ENCODE measurements around the gene RNASE8. TPM values are rescaled to one million over a fixed set of nuclear protein-coding genes. Genes with fewer than 3 reads are reported as not detected.
A peak's percentile ranks its signal among the peaks of the same experiment; 100 is the strongest.

RNASE8 gene
- total RNA-seq, 2 donors from 2014 or later: not detected

DNA sequence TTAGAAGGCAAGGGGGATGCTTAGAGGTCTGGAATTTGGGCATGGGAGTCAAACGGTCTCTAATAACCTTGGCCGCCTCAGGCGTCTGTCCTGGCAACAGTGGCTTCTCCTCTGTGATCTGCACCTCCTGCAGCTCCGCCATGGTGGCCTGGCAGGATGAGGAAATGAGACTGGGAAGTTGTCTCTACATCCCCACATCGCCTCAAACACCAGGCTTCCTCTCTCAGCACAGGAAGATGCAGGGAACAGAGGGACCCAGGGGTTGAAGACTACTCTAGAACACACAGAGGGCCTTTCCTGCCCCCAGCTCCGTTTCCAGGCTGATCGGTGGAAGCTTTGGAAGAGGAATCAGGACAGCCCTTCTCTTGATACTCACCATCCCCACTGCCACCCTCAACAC lies 34.4 kb upstream of the RNASE8 start:
- Mint-ChIP-seq H3K27me3 (ENCODE audit: low read depth) (peaks cover 19% of the 10 kb centered on the region), H3K9me3 (no peaks in the 10 kb centered on the region), H3K27ac (no peak overlapping the region), H3K4me3 (no peak overlapping the region), H3K4me1 (ENCODE audit: low read depth) (peaks cover 10% of the 10 kb centered on the region), H3K36me3 (ENCODE audit: insufficient read depth in 2 of 2) (no peaks in the 10 kb centered on the region)
- no peak for DNase-seq
- no peak for ATAC-seq (replicated peaks in 1 of 2)

DNA sequence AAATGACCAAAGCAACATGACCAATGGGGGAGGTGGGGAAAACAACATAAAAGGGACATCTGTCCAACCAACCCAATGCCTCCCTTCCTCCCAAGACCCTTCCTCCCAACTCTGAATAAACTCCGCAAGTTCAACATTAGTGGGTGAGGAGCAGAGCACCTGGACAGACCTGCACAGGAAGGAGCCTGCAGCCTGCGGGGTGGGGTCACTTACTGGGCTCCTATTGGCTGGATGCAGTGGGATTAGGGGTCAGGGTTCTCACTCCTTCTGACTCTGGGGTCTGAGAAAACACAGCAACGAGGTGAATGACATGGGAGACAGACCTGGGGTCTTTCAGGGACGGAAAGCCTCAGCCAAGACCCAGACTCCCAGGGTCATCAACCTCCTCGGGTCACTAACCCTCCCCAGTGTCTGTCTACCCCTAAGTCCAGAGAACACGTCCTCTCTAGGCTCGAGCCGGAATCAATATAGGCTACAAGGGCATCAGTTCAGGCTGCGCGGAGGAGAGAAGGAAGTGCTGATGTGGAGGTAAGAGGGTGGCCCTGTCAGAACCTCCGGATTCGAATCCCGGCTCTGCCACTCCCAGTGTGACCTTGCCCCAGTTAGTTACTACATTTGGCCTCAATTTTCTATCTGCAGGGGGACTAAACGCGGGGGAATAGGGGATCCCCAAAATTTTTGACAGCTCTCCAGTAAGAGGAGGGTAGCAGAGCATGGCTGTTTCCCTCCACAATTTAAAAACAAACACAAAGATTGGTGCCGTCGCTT lies 33.6 kb upstream of the RNASE8 start:
- Mint-ChIP-seq H3K27me3 (ENCODE audit: low read depth) (peaks cover 19% of the 10 kb centered on the region), H3K9me3 (no peaks in the 10 kb centered on the region), H3K4me1 (ENCODE audit: low read depth) (peaks cover 10% of the 10 kb centered on the region), H3K27ac (no peak overlapping the region), H3K4me3 (peak overlapping the region; percentile 85 to 89), H3K36me3 (ENCODE audit: insufficient read depth in 2 of 2) (no peaks in the 10 kb centered on the region)
- ATAC-seq (replicated peaks in 1 of 2) (peak in 1 of 2 donors; percentile 29), DNase-seq (peak; percentile 16 to 22)

DNA sequence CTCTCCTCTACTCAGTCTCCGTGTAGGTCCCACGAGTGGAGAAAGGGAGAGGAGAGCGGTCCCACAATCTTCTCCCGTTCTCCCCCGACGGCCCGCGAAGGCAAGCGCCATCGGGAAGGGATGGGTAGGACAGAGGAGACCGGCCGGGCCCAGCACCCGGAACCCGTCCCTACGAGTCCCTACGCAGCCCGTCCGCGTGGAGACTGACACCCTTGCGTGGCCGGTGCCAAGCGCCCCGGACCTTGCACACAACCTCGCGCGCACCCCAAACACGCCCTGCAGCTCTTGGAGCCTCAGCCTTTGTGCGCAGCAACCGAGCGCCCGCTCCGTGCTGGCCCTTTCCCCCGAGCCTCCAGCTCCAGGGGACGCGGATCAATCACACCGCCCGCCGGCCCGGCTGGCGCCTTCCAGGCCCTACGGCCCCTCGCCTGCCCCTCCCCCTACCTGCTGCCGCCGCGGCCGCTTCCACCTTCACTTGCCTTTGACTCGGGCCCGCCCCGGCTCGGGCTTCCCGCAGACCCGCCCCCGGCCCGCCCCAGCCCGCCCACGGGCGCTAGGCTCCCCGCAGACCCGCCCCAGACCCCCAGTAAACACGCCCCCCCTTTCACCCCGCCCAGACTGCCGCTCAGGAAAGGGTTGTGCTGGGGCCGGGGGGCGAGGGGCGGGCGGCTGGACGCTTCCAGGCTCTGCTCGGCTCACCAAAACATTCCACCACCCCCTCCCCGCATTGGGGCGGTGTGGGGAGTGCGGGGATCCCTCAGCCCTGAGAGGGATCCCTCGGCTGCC lies 32.8 kb upstream of the RNASE8 start, which contains the start of gene NDRG2:
Gene NDRG2 (minus strand): TSS at position 477 of the 786 bp plus-strand sequence. CDS start 1,746 bp downstream, outside the sequence.
- ATAC-seq (replicated peaks in 1 of 2): peak; percentile 87 to 88
- peaks cover 10% of the 10 kb centered on the region for H3K4me1 Mint-ChIP-seq (ENCODE audit: low read depth)
- H3K4me3 Mint-ChIP-seq: peak within 1 kb of the TSS; percentile 85 to 89
- peak; percentile 73 to 76 for DNase-seq
- no peak within 1 kb of the TSS for H3K27ac Mint-ChIP-seq
- peaks cover 19% of the 10 kb centered on the region for H3K27me3 Mint-ChIP-seq (ENCODE audit: low read depth)
- no peaks in the 10 kb centered on the region for H3K9me3 Mint-ChIP-seq
- no peaks in the 10 kb centered on the region for H3K36me3 Mint-ChIP-seq (ENCODE audit: insufficient read depth in 2 of 2)

DNA sequence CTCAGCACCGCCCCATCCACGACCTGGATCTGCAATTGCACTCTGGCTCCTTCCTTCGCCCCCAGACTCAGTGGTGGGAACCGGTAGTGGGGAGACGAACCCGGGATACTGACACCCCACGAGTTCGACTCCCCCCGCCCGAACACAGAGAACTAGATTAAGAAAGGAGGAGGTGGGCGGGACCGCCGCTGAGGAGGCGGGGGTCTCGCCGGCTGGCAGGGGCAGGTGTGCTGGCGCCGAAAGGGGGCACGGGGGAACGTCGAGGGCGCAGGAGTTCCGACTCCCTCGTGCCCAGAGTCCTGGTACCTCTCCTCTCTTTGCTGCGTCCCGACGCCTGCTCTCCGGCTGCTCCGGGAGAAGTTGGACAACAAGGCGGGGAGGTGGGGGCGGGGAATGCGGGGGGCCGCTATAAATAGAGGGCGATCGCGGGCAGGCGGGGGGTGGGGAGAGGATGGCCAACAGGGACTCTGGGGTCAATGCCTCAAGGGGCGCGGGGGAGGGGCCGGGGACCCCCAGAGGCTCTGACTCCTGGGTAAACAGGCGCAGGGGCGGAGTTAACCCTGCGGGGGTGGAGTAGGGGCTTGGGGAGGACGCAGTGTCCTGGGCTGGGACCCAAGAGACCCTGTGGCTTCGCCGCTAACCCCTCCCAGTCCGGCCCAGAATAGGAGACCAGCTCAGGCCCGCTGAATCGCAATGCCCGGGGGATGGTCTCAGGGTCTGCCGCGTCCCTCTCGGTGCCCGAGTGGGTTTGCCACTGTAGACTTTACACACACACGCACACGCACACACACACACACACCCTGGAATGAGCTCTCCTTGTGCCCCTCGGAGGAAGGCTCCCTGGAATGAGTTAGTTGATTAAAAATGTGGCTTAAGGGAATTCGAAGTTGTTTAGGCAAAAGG lies 32.0 kb upstream of the RNASE8 start:
- Mint-ChIP-seq H3K4me3 (peak overlapping the region; percentile 62 to 85), H3K4me1 (ENCODE audit: low read depth) (peaks cover 10% of the 10 kb centered on the region), H3K36me3 (ENCODE audit: insufficient read depth in 2 of 2) (no peaks in the 10 kb centered on the region), H3K27me3 (ENCODE audit: low read depth) (peaks cover 19% of the 10 kb centered on the region), H3K9me3 (no peaks in the 10 kb centered on the region), H3K27ac (no peak overlapping the region)
- no peak for DNase-seq
- ATAC-seq (replicated peaks in 1 of 2): peak in 1 of 2 donors; percentile 6

DNA sequence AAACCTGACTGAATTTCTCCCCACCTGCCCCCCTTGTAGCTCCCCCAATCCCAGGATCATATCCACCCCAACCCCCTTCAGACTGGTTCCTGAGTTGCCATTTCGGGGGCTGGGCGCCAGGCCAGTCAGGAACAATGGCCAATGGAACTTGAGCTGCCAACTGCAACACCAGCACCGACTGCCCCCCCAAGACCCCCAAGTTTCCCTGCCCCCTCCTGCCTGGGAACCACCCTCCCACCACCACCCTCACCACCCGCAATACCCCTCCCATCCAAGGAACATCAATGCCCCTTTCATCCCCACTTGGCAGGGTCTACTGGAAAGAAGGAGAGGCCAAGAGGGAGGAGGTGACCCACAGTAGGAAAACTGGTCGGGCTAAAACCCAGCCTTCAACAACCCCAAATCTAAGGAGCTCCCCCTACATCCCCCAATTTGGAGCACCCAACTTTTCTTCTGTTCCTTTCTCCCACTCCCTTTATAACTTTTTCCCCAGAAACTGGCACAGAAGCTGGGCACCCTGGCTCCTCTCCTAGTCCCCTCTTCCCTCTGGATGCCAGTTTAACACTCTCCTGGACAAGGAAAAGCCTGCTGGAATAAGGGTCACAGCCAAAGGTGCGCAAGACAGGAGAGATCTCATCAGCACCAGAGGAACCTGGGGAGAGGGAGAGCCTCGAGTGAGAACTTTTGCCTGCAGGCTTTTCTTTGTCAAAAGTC lies 31.2 kb upstream of the RNASE8 start:
- H3K4me3 Mint-ChIP-seq: no peak overlapping the region
- H3K27me3 Mint-ChIP-seq (ENCODE audit: low read depth): peaks cover 19% of the 10 kb centered on the region
- H3K9me3 Mint-ChIP-seq: no peaks in the 10 kb centered on the region
- no peak for ATAC-seq (replicated peaks in 1 of 2)
- H3K36me3 Mint-ChIP-seq (ENCODE audit: insufficient read depth in 2 of 2): no peaks in the 10 kb centered on the region
- no peak overlapping the region for H3K27ac Mint-ChIP-seq
- H3K4me1 Mint-ChIP-seq (ENCODE audit: low read depth): peaks cover 10% of the 10 kb centered on the region
- no peak for DNase-seq

DNA sequence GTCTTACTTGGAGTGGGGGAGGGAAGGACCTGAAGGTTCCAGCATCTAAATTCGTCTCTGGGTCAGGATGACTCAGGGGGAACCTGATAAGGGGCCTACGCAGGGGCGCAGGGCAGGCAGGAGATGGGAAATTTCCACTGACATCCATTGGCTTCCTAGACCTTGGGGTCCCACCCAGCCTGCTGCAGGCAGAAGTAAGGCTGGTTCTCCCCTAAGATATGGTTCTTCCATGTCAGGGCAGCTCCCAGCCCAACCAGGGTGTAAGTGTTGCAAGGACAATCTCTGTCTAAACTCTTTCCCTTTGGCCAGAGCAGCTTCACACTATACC lies 30.7 kb upstream of the RNASE8 start:
- Mint-ChIP-seq H3K4me1 (ENCODE audit: low read depth) (peaks cover 10% of the 10 kb centered on the region), H3K36me3 (ENCODE audit: insufficient read depth in 2 of 2) (no peaks in the 10 kb centered on the region), H3K27me3 (ENCODE audit: low read depth) (peaks cover 19% of the 10 kb centered on the region), H3K9me3 (no peaks in the 10 kb centered on the region), H3K27ac (no peak overlapping the region), H3K4me3 (no peak overlapping the region)
- ATAC-seq (replicated peaks in 1 of 2): no peak
- DNase-seq: no peak

DNA sequence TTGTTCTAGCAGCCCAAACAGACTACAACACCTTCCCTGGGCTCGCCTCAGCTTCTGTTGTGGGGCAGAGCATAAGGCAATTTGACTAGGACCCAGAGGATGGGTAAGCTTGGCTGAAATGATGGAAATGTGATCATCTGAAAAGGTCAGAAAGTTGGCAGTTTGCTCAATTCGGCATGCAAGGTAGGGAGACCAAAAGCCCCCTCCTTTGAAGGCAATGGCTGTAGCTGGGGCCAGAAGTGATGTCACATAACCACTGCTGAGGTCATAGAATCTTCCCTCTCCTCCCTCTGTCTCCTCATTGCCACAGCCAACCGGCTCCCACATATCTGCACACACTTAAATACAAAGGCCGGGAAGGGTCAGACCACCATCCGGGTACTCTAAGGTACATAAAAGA lies 27.7 kb upstream of the RNASE8 start, which contains the start of gene TPPP2:
Gene TPPP2 (plus strand): TSS at position 301 of the 400 bp plus-strand sequence. CDS start 365 bp downstream, outside the sequence.
- no peak within 1 kb of the TSS for H3K4me3 Mint-ChIP-seq
- no peaks in the 10 kb centered on the region for H3K36me3 Mint-ChIP-seq (ENCODE audit: insufficient read depth in 2 of 2)
- no peak for DNase-seq
- H3K9me3 Mint-ChIP-seq: no peaks in the 10 kb centered on the region
- no peak within 1 kb of the TSS for H3K27ac Mint-ChIP-seq
- ATAC-seq (replicated peaks in 1 of 2): no peak
- H3K4me1 Mint-ChIP-seq (ENCODE audit: low read depth): no peaks in the 10 kb centered on the region
- H3K27me3 Mint-ChIP-seq (ENCODE audit: low read depth): no peaks in the 10 kb centered on the region

DNA sequence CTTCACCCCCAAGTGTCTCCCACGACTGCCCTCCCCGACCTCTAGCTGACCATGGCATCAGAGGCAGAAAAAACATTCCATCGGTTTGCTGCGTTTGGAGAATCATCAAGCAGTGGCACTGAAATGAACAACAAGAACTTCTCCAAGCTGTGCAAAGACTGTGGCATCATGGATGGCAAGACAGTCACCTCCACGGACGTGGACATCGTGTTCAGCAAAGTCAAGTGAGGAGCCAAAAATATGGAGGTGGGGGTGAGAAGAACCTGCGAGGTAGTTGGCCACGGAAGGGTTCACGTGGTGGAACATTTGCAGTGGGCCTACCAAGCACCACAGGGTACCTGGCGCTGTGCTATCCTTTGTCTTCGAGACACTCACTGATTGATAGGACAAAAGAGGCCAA lies 27.1 kb upstream of the RNASE8 start:
- H3K9me3 Mint-ChIP-seq: no peaks in the 10 kb centered on the region
- no peak overlapping the region for H3K27ac Mint-ChIP-seq
- H3K36me3 Mint-ChIP-seq (ENCODE audit: insufficient read depth in 2 of 2): no peaks in the 10 kb centered on the region
- no peaks in the 10 kb centered on the region for H3K4me1 Mint-ChIP-seq (ENCODE audit: low read depth)
- ATAC-seq (replicated peaks in 1 of 2) (no peak), DNase-seq (no peak)
- H3K4me3 Mint-ChIP-seq: no peak overlapping the region
- H3K27me3 Mint-ChIP-seq (ENCODE audit: low read depth): no peaks in the 10 kb centered on the region

DNA sequence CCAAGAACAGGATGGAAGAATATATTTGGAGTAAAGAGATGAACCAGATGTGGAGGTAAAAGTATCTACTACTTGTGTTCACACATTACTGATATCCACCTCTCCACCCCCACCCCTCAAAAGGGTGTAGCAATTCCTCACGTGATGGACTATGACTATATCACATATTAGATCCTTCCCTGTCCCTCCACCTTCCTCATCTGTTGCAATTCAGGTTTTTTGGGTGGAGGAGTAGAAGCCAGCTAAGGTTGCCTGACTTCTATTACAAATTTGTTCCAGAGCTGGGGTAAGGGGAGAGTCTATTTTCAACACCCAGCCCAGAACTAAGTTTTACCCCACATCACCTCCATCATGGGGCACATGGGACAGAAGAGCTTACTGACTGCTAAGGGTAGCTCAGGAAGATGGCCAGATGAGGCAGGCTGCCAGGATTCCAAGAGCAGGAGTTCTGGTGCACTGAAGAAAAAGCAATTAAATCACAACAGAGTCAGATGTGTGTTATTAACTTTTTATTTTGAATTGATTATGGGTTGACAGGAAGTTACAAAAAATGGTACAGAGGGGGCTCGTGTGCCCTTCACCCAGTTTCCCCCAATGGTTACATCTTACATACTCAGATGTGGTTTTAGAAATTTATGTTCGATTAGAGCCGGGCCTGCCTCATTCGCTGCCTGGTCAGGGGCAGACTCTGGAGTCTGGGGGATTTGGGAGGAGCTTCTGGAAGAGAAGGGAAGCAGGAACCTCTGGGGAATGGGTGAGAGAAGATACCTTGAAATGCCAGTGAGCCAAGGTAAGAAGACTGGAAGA lies 25.1 kb upstream of the RNASE8 start:
- DNase-seq (no peak), ATAC-seq (replicated peaks in 1 of 2) (no peak)
- Mint-ChIP-seq H3K4me3 (no peak overlapping the region), H3K4me1 (ENCODE audit: low read depth) (no peaks in the 10 kb centered on the region), H3K9me3 (no peaks in the 10 kb centered on the region), H3K27me3 (ENCODE audit: low read depth) (no peaks in the 10 kb centered on the region), H3K27ac (no peak overlapping the region), H3K36me3 (ENCODE audit: insufficient read depth in 2 of 2) (no peaks in the 10 kb centered on the region)

DNA sequence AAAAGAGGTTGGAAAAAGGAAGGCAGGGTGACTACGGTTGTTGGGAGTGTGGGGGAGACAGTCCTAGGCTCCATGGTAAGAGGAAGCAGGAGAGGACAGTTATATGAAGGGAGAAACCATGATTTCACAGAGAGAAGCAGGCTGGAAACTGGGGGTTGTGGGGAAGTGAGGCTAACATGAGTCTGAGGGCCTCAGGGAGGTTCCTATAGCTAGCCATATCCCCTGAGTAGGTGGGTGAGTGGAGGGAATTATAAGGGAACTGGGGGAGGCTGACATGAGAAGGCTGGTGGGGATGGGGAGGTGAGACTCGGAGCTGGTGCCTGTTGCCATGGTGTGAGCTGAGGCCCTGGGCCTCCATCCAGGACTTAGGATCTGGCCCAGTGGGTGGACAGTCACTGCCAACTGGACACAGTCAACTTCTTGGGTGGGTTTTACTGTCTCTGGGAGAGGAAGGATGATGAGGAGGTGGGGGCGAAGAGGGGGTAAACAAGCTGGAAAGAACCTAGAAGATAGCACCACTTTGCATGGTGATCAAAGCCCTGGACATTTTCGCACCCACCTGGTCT lies 24.4 kb upstream of the RNASE8 start:
- H3K36me3 Mint-ChIP-seq (ENCODE audit: insufficient read depth in 2 of 2): no peaks in the 10 kb centered on the region
- DNase-seq: no peak
- no peaks in the 10 kb centered on the region for H3K27me3 Mint-ChIP-seq (ENCODE audit: low read depth)
- H3K4me1 Mint-ChIP-seq (ENCODE audit: low read depth): no peaks in the 10 kb centered on the region
- no peaks in the 10 kb centered on the region for H3K9me3 Mint-ChIP-seq
- no peak overlapping the region for H3K27ac Mint-ChIP-seq
- no peak for ATAC-seq (replicated peaks in 1 of 2)
- no peak overlapping the region for H3K4me3 Mint-ChIP-seq

DNA sequence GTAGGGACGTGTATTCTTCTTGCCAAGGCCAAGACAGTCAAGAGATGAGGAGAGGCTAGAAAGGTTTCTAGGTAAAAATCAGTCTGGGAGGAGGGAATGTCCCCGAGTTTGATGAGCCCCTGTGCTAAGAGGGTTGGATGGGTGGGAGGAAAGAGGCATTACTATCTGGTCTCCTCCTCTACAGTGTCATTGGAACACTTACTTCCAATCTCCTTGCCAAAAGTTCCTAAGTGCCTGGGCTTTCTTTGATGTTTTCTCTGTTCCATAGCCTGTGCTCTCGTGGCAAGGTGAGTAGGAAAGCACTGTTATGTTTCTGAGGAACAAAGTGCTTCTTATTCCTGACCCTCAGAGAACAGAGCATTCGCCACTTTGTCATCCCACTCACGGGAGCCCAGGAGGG lies 22.9 kb upstream of the RNASE8 start, which contains the start of gene RNASE13:
Gene RNASE13 (minus strand): TSS at position 101 of the 400 bp plus-strand sequence. CDS start 519 bp downstream, outside the sequence.
- Mint-ChIP-seq H3K4me3 (no peak within 1 kb of the TSS), H3K4me1 (ENCODE audit: low read depth) (no peaks in the 10 kb centered on the region), H3K36me3 (ENCODE audit: insufficient read depth in 2 of 2) (no peaks in the 10 kb centered on the region), H3K27ac (no peak within 1 kb of the TSS), H3K9me3 (no peaks in the 10 kb centered on the region), H3K27me3 (ENCODE audit: low read depth) (no peaks in the 10 kb centered on the region)
- no peak for DNase-seq
- no peak for ATAC-seq (replicated peaks in 1 of 2)

Measured in activated T-cell treated with anti-CD3 and anti-CD28 coated beads, Interleukin-2, amount 50 U/mL, for 72 hours (primary cell).